Tibial nerve (tissue), 4 donors: Measurements from ENCODE around the gene GCN1. TPM values are rescaled to one million over a fixed set of nuclear protein-coding genes. Genes with fewer than 3 reads are reported as not detected.
"Not testable (repeated sequence)": the region's sequence is repeated elsewhere in the genome, so short reads cannot be mapped to it uniquely, and the experiment has no call there.

Experiments
- DNase-seq, 2 donors: peaks; one replicate each; pipeline ENCODE4 v3.0.0-alpha.2; 2019; ENCODE audit warnings: low spot score in 2 of 2
- H3K27ac ChIP-seq, 4 donors: fragments of 200-600 bp; sonication (generic) in 3 of 4; one replicate each; pipeline ENCODE4 v1.5.1; 2017 to 2019; ENCODE audit warnings: mild to moderate bottlenecking in 1 of 4
- H3K27me3 ChIP-seq, 2 donors: fragments of 200-600 bp; sonication (generic) in 1 of 2; one replicate each; pipeline versions ENCODE4 v1.5.1 to v1.6.0; 2017 to 2019
- H3K36me3 ChIP-seq, 3 donors: fragments of 200-600 bp; sonication (generic); one replicate each; pipeline ENCODE4 v1.5.1; 2018 to 2019
- H3K4me1 ChIP-seq, 4 donors: fragments of 200-600 bp; sonication (generic) in 3 of 4; one replicate each; pipeline ENCODE4 v1.5.1; 2017 to 2019
- H3K4me3 ChIP-seq, 4 donors: fragments of 200-600 bp; sonication (generic) in 3 of 4; one replicate each; pipeline ENCODE4 v1.5.1; 2017 to 2019; ENCODE audit warnings: mild to moderate bottlenecking in 1 of 4, moderate library complexity in 1 of 4
- H3K9me3 ChIP-seq, 4 donors: fragments of 200-600 bp; sonication (generic) in 3 of 4; one replicate each; pipeline ENCODE4 v1.5.1; 2017 to 2019
- EP300 ChIP-seq, 2 donors: sonication (generic); formaldehyde crosslinking; IDR thresholded peaks; one replicate each; pipeline ENCODE4 v1.6.1; 2017; ENCODE audit warnings: antibody characterized with exemption in 2 of 2, mild to moderate bottlenecking in 1 of 2
- POLR2A ChIP-seq, 2 donors: fragments of 450-650 bp; IDR thresholded peaks; one replicate each; pipeline ENCODE4 v1.6.1; 2017; ENCODE audit warnings: antibody characterized with exemption in 2 of 2, mild to moderate bottlenecking in 2 of 2, moderate library complexity in 2 of 2
- WGBS, 2 donors: methylation state at CpG; one replicate each; pipeline ENCODE4 v1.1.5; 2018; 5-methylcytosine and 5-hydroxymethylcytosine counted together
- total RNA-seq, 4 donors: library from RNA; depleted of rRNA; stranded (reverse); fragments of >200 nt; gene quantifications; one replicate each; pipeline ENCODE4 v1.1.0, GENCODE V29; 2016
- TF ChIP-seq, protein P1 (sequence below), 5 experiments: fragments of 200-600 bp in 3 of 5; fragments of 450-650 bp in 2 of 5; sonication (generic) in 3 of 5; IDR thresholded peaks; one replicate each; pipeline ENCODE4 v1.5.1; 2016 to 2019; ENCODE audit warnings: antibody characterized with exemption in 5 of 5, mild to moderate bottlenecking in 3 of 5, moderate library complexity in 2 of 5

Gene GCN1
- total RNA-seq, 4 donors from 2014 or later = 44.6 to 138 (median 106) TPM

DNA sequence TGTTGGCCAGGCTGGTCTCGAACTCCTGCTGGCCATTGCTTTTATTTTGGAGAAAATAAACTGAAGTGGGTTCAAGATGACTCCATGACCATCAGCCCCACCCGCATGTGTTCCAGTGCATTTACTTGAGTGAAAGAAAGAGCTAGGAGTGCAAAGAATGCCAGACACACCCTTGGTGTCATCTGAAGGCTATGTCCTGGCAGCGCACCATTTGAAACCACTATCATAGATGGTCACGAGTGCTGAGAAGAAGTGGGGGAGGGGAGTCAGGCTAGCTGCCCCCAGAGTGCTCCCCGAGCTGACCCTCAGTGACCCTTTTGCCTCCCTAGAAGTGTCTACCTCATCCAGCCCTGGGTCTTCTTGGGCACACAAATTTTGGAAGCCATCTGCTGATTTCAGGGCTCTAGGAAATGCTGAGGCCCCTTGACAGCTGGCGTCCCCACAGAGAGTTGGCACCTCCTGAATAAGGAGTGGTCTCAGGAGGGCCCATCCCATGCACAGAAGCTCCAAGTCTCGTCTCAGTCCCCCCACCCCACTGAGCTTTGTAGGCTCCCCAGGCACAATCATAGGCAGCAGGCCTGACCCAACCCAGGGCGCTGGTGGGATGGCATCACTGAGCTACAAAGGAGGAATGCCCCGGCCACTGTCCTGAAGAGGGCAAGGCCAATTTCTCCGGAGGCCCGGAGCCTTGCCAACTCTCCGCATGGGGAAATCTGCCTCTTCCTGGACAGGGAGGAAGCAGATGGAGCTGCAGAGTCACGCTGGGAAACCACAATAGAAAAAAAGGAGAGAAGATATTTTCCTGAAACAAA is 43.1 kb upstream of the GCN1 start:
- Histone ChIP-seq H3K4me3 (no peak overlapping the region), H3K9me3 (no peaks in the 10 kb centered on the region), H3K4me1 (peaks cover 3 to 100% (median 94%) of the 10 kb centered on the region in 4 donors), H3K36me3 (no peaks in the 10 kb centered on the region), H3K27me3 (no peaks in the 10 kb centered on the region), H3K27ac (peak overlapping the region; percentile 57 to 98 (median 80))
- DNase-seq = peak; percentile 73 to 77
- TF ChIP-seq, protein P1, sequence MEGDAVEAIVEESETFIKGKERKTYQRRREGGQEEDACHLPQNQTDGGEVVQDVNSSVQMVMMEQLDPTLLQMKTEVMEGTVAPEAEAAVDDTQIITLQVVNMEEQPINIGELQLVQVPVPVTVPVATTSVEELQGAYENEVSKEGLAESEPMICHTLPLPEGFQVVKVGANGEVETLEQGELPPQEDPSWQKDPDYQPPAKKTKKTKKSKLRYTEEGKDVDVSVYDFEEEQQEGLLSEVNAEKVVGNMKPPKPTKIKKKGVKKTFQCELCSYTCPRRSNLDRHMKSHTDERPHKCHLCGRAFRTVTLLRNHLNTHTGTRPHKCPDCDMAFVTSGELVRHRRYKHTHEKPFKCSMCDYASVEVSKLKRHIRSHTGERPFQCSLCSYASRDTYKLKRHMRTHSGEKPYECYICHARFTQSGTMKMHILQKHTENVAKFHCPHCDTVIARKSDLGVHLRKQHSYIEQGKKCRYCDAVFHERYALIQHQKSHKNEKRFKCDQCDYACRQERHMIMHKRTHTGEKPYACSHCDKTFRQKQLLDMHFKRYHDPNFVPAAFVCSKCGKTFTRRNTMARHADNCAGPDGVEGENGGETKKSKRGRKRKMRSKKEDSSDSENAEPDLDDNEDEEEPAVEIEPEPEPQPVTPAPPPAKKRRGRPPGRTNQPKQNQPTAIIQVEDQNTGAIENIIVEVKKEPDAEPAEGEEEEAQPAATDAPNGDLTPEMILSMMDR (IDR thresholded peaks at IDR 0.05) = no peak
- peak in 1 of 2 donors; percentile 54 for TF ChIP-seq EP300 (IDR thresholded peaks at IDR 0.05)
- WGBS, 2 donors = 40 to 43% methylated on average over 13 of the region's 13 CpGs

DNA sequence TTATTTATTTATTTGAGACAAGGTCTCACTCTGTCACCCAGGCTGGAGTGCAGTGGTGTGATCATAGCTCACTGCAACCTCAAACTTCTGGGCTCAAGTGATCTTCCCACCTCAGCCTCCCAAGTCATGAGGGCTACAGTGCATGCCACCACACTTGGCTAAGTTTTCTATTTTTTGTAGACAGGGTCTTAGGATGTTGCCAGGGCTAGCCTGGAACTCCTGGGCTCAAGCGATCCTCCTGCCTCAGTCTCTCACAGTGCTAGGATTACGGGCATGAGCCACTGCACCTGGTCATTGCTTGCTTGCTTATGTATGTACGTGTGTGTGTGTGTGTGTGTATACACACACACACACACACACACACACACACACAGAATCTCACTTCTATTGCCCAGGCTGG is 42.3 kb upstream of the GCN1 start:
- H3K36me3 ChIP-seq, H3K9me3 ChIP-seq, DNase-seq, H3K4me3 ChIP-seq, H3K27me3 ChIP-seq: not testable (repeated sequence)
- Histone ChIP-seq H3K4me1 (peaks cover 3 to 100% (median 95%) of the 10 kb centered on the region in 4 donors), H3K27ac (peak overlapping the region; percentile 57 to 98 (median 80))
- 83 to 94% methylated on average over 3 of the region's 3 CpGs for WGBS, 2 donors

DNA sequence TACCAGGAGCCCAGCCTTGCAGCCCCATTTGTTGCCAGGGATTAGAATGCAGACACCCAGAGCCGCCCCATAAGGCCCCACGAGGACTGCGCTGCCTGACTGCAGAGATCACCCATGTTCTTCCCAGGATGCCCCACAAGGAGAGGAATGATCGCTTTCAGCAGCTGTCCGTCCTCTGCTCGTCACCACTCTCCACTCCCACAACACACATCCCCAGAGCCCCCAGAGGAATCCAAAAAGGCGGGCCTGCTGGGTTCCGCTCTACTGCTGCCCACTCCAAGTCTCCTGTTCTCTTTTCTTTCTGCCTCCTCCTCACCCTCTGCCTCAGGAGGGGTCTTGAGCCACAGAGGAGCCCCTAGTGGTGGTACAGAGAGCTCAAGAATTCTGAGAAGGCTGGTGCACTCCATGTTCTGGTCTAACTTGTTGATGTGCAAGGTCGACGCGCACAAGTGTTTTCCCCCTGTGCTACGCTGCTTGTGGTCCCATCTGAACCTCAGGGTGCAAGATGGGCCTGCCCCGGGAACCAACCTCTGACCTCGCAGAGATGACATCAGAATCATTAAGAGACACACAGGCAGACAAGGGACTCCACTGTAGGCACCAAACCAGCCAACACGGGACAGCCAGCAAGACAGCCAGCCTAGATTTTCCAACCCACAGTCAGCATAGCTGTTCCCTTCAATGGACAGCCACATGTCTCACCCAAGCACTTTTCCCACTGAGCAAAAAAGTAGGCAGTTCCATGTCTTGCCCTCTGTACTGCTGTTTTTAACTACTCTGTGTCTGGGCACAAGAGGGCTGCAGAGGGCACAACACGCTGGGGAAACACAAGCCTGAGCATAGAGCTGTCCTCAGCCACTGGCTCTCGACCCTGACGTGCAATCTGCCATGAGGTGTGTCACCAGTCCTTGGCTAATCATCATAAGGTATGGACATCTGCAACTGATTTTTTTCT is 41.1 kb upstream of the GCN1 start:
- 46 to 59% methylated on average over 18 of the region's 18 CpGs for WGBS, 2 donors

DNA sequence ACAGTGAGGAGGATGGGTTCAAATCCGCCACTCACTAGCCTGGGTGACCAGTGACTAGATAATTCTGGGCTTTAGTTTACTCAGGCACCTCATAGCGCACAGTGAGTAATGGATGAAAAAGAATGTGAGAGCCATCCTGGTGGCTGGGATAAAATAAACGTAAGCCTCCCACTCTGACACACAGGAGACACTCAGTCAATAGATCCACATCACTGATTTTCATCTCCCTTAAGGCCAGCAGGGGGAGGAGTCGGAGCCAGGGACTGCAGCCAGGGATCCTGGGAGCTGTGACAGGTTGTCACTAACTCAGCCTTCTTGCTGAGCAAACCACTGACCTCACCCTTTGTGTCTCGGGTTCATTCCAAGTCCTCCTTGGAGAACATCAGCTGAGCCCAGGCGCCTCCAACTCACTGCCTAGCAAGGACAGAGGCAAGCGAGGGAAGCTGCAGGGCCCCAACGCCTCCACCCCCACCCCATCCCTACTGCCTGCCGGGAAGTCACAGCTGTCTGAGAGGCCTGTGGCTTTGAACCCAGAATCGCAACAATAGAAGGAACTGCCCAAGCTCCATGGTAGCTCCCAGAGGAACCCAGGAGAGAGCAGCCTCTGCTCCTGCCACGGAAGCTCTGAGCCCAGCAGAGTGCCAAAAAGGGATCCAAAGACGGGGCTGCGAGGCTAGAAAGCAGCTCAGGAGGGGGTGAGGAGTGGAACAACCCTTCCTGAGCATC is 40.3 kb upstream of the GCN1 start:
- H3K4me1 ChIP-seq = peaks cover 3 to 100% (median 95%) of the 10 kb centered on the region in 4 donors
- DNase-seq = peak; percentile 79 to 87
- H3K36me3 ChIP-seq = no peaks in the 10 kb centered on the region
- H3K9me3 ChIP-seq = no peaks in the 10 kb centered on the region
- TF ChIP-seq POLR2A (IDR thresholded peaks at IDR 0.05) (peak; percentile 25 to 29), EP300 (IDR thresholded peaks at IDR 0.05) (peak; percentile 36 to 79)
- TF ChIP-seq, protein P1 (IDR thresholded peaks at IDR 0.05) = peak in 4 of 5 experiments; percentile 30 to 59 (median 42)
- 13 to 25% methylated on average over 11 to 12 of the region's 13 CpGs for WGBS, 2 donors
- peak overlapping the region; percentile 73 to 98 (median 81) for H3K27ac ChIP-seq
- peak overlapping the region in 1 of 4 donors; percentile 4 for H3K4me3 ChIP-seq
- H3K27me3 ChIP-seq = no peaks in the 10 kb centered on the region

More for the DNA sequence above, 41.1 kb upstream of the GCN1 start:
- peak overlapping the region; percentile 73 to 98 (median 81) for H3K27ac ChIP-seq
- peak overlapping the region in 1 of 4 donors; percentile 4 for H3K4me3 ChIP-seq
- TF ChIP-seq EP300 (IDR thresholded peaks at IDR 0.05) = no peak
- TF ChIP-seq, protein P1 (IDR thresholded peaks at IDR 0.05) = no peak
- TF ChIP-seq POLR2A (IDR thresholded peaks at IDR 0.05) = no peak
- H3K9me3 ChIP-seq = no peaks in the 10 kb centered on the region
- peaks cover 3 to 100% (median 95%) of the 10 kb centered on the region in 4 donors for H3K4me1 ChIP-seq
- no peaks in the 10 kb centered on the region for H3K36me3 ChIP-seq
- H3K27me3 ChIP-seq = no peaks in the 10 kb centered on the region
- DNase-seq = no peak
